ENCODE results near the gene KLF3.

DNA sequence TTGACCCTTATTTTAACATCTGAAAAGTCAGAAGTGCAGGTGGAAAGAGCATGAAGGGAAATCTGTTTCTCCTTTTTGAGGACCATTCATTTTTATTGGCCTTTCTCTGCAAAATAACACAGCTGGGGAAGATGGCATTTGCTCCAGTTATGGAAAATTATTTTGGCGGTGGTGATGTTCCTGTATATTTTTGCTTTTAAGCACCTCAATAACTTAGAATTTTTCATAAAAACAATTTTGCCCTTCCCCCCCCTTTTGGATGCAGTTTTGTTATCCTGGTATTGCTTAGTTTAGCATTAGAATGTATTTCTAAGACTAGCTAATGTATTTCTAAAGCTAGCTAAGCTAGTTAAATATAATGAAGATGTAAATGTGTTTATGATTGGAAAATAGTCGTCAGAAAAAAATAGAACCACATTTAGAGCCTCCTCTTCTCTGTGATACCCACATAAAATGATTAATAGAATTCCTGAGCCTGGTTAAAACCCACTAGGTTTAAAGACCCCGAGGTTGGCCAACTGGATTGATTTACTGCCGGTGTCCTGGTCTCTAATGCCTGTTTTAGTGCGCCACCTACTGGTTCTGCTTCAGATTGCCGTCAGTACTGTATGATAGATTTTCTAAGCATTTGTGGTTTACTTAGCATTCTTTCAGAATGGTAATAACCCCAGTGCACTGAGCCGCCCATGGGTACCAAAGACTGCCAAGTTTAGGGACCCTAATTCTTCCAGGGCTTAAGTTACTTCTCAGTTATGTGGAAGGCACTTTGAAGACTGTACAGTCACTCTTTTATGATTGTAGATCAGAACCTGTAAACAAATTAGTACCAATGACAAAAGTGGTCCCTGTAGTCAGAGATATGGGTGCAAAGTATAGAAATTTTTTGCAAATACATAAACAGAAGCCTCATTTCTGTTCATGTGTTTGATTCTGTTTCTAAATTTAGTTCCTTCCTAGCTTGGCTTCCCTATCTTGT is 11.4 kb downstream of the KLF3 start:
- TF ChIP-seq EZH2 (IDR thresholded peaks at IDR 0.05; ENCODE audit: insufficient read depth, poor library complexity, severe bottlenecking): no peak
- no peak for TF ChIP-seq EZH2phosphoT487 (IDR thresholded peaks at IDR 0.05; ENCODE audit: insufficient read depth, low read depth)
